CD4-positive, alpha-beta T cell treated with Interferon gamma for 1 hour (primary cell): ENCODE data around the gene ASTN2.

ENCODE experiments used
- DNase-seq: peaks from one replicate; pipeline ENCODE4 v3.0.0-alpha.2; 2020

Gene ASTN2

DNA sequence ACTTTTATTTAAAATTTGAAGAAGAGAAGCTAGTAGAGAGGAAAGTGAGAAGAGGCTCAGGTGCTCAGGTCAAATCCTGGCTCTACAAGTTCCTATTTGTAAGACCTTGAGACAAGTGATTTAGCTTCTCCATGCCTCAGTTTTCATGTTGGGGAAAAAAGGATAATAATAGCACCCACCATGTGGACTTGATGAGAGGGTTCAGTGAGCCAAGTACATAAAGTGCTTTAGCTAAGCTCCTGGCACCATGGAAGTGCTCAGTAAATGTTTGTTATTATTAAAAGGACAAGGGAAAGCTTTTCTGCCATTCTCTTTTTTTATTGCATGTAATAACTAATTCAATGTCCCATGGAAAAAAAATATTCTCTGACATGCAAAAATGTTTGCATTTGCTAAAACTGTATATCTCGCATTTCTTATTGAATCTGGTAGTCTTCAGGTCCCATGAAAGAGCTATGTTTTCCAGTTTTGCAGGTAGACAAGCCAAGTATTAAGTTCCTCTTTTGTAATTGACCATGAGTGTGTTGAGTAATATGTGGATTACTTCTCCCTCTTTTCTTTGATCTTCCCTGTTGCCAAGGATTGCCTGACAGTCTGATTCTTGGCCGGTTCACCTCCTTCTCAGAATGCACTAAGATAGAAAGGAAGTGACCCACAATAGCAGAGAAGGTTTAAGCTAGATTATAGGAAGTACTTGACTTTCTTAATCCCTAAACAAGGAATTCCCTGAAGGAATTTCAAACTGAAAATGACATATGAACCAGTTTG, 773.4 kb downstream of the ASTN2 start:
- DNase-seq, result no peak

DNA sequence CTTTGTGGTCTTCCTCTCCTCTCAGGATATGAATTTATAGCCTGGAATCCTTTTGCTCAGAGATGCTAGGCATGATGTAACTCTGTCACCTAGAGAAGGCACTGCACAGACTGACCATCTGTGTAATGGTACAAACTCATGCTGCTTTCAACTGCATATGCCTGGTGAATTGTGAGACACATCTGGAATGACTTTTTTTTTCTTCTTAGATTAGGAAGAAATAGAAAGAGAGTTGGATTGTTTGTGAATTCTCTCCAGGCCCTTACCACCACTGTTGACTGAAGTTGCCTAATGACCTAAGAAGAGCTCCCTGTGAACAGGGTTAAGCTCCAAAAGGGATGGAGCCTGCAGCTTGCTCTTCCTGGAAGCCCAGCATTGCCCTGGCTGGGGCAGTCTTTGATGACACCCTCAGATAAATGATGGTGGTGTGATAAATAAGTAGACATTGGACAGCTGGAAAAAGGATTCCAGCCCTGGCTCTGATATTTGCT, 775.6 kb downstream of the ASTN2 start:
- DNase-seq, result no peak

DNA sequence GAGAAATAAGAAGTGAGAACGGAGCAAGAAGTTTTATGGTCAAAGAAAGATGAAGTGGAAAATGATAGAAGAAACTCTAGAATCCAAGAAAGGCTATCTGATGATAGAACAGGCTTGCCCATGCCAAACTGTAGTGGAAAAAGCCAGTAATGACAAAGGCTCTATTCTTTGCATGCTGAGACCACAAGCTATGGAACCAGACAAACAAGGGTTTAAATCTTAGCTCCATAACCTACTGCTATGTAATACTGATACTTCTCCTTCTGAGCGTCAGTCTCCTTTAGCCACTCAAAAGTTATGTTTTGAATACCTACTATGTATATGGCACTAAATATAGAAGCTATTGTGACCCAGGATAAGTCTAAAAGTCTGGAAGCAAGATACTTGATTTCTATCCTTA, 778.9 kb downstream of the ASTN2 start:
- DNase-seq, result no peak

DNA sequence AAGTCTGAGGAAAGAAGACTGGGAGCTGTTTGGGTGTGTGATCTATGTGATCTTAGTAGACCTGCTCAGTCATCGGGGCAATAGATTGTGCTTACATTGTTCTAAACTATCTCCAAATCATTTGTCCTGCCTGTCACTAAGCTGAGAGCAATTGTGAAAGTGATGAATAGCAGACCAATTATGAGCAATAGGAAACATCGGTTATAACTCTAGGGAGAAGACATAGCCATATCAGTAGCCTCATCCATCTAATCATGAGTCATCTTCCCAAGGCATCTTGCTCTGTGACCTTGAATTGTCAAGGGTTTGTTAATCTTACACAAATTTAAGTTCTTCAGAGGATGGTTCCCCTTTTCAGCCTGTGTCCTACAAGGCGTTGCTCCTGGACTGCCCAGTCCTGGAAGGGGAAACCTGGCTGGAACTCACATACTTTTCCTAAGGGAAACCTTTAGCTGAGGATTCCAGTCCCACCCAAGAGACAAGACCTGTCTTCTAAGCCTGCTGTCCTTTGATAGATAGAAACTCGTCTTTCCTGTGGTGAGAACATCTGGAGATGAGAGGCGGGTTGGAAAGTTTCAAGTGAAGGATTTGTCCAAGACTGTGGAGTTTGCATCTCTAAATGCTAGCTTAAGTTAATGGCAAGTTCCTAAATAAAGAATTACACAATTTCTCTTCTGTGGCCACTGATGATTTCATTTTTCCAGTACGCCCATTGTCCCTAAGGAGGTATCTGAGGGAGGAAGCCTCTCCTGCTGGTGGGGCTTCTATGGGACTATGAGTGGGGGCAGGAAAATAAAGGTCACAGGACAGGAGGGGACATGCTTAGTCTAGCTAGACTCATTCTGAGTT, 781.6 kb downstream of the ASTN2 start:
- no peak for DNase-seq

DNA sequence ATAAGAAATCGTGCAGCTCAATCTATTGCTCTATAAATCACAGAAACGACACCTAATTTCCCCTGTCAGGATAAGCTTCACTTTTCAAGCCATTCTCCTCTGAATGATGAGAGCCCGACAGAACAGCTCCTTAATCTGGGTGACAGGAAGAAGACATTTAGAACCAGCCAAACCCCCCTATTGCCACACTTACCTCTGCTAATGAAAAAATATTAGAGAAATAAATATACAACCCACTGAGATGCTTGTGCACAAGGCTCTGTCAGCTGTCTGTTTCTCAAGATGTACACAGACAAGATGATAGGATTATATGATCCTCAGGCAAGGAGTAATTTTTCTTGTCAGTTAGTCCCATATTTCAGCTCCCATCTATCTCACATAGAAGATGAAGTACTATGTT, 785.2 kb downstream of the ASTN2 start:
- DNase-seq, result no peak

DNA sequence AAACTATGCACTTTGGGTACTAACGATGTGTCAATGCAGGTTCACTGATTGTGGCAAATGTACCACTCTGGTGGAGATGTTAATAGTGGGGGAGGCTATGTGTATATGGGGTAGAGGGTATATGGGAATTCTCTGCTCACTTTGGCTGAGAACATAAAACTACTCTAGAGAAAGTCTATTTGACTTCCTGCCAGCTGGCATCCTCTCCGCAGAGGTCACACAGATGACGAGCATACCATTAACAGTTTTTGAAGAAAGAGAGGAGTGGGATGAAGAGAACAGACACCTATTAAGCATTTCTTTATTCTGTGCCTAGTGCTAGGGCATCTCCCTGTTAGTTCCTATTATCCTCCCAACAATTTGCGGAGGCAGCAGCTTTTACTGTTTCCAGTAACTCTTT, 786.1 kb downstream of the ASTN2 start:
- DNase-seq, result no peak

DNA sequence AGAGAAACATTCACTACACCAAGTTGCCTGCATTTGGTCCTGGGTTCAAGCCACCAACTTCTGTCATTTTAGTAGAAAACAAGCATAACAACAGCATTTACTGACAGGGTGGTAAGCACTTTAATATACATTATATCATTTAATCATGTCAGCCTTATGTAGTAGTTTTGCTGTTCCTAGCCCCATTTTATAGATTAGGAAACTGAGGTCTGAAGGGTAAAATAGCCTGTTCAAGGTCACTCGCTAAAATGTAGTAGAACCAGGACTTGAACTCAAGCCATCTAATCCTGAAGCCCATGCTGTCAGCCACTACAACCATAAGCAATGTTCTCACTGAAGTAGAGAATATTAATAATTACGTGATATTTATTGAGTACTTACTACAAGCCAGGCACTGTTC, 787.4 kb downstream of the ASTN2 start:
- no peak for DNase-seq

DNA sequence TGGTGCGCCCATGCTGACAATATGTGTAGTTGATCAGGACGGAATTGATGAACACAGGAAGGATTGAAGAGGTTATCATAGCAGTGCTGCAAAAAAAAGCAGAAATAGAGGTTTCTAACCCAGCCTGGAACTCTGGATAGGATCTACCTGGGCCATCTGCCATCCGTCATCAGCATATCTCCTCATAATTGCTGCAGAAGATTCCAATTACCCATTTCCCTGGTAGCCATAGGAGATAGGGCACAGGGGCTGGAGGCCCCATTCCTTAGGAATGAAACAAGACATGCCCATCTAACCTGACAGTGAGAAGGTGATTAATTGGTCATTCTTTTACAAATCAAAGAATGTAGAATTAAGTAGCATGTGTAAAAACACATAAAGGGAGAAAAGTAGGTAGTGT, 788.1 kb downstream of the ASTN2 start:
- no peak for DNase-seq

DNA sequence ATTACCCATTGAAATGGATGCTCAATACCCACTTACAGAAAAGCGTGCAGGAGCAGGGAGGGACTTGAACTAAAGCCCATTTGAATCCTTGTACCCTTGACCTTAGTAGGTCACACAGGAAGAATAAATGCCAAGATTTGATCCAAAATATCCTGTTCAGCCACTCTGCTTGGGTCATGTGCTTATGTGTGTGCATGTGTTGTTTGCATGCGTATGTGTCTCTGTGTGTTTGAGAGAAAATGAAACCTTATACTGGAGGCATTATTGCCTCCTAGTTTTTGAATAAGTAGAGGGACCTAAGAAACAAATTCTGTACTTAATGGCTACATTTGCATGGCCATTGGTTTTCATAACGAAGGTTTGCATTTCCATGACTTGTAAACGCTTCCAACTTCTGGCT, 791.1 kb downstream of the ASTN2 start:
- DNase-seq, result no peak

DNA sequence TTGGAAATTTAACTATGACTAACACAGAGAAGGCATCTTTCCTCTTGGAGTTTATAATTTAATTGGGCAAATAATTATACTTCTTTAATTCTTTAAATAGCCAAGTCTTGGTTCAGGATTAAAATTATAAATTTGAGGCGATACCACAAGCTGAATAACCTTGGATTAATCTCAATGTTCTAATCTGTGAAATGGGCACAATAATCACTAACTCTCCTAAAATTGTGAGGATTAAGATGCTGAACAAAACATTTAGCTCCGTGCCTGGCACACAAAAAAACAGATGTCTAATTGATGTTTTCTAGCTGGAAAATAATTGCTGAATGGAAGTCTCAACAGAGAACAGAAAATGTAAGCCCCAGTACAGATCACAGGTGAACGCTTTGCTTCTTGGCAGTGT, 797.5 kb downstream of the ASTN2 start:
- no peak for DNase-seq

DNA sequence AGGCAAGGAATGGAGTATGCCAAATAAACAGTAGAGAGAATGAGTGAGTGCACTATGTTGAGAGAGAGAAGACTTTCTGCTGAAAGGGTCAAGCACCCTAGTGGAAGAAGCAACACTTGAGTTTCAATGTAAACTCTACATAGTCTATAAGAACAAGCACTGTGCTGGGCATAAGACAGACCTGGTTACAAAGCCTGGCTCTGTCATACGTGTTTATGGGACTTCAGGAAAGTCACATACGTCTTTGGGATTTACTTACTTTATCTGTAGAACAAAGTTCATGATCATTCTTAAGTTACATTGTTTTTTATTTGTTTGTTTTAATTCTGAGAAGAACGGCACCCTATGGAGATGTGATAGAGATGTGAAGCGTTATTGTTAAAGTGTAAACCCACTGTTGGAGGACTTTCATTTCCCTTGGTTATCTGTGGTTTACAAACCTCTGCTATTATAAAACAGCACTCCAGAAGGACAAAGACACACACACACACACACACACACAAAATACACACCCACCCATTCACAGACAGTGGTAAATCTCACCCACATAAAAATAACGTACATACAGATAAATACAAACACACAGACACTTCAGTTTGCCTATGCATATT, 798.4 kb downstream of the ASTN2 start:
- DNase-seq, result no peak

DNA sequence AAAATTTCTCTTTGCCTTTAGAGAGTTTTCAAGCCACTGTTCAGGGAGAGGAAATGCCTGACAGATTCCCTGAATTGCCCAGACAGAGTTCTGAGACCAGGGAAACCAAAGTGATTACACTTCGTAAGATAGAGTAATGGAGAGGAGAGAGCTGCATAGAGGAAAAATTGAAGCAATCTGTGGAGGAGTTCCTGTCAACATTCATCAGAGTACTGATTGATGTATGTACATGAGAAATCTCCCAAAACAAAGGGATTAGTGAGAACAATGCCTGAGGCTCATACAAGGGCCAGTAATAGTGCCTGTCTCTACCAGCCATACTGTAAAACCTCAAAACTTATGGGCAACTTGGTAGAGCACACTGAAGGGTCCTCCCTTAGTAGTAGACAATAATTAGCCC, 806.8 kb downstream of the ASTN2 start:
- DNase-seq, result no peak

DNA sequence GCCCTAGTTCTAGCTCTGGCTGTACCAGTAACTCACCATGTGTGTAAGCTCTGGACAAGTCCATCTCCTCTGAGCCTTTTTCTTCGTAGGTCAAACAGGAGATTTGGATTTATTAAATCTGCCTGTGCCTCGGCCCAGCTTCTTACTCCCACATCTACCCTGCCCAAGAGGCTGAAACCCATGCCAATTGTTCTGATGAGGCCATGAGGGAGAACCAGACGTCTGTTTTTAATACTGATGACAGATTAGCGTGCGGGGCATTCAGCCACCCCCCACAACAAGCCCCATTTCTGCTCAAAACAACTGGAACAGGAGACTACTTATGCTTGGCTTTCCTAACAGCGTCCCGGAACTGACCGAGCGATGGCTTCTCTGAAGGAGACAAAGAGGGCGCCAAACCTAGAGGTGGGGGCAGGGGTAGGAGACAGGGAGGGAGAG, 808.9 kb downstream of the ASTN2 start:
- no peak for DNase-seq

DNA sequence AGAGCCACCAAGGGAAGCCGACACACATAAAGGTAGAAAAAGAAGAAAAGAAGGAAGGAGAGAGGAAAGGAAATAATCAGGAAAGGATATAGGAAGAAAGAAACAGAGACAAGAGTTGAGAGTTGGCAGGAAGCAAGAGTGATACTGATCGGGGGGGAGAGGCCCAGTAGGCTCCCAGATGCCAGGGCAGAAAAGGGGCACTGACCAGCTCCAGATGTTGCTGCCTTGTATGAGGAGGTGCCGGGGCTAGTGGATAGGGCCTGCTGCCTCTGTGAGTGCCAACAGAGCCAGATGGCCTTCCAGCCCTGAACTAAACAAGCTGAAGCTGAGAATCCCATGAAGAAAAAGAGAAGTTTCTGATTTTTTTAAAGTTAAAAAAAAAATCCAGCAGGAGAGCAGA, 809.8 kb downstream of the ASTN2 start:
- no peak for DNase-seq

DNA sequence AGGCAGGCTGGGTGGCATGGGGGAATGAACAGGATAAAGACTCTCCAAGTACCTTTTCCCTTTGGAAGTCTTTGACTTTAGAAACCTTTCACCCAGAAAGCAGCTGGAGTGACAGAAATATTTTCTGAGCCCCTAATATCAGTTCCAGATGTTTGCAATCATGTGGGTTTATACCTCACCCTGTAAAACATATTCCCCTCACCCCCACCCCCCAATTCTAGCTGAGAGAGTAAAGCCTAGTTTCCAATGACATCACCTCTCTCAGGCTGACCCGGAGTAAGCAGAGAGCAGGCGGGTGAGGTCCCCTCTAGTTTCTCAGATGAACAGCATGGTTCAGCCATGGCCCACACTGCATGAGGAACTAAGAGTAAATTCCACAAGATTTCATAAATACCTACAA, 810.6 kb downstream of the ASTN2 start:
- DNase-seq, result no peak

DNA sequence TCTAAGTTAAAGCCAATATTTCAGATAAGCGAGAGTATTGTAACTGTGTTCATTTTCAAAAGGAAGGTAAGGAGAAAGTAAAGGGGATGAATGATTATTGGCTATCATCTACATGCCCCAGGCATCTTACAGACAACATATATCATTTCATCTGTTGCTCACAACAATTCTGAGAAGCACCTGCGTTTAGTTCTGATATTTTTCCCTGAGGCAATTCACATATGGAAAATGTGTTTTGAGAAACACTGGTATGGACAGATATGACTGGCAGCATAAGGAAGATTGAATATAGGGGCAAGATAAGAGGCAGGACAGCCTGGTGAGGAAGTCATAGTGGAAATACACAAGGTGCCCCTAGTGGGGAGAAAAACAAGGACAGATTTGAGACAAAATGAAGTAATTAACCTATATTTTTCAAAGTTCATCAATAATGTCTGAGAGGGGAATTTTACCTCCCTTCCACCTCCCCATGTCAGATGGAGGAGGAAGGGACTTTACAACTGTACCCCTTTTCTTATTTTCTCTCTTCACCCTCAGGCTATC, 815.4 kb downstream of the ASTN2 start:
- DNase-seq, result no peak

DNA sequence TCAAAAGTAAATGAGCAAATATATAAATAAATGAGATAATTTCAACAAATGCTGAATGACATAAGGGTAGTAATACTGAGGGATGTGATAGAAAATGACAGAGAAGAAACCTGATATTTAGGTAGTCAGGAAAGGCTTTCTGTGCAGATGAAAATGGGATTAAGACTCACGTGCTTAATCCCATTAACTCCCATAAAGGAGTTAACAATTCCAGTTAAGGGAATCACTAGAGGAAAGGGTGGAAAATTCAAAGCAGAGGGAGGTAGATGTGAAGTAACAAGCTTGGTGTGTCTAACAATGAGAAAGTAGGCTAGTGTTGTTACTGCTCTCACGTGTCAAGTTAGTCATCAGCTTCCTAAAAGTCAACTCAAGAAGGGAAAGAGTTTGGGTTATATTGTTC, 818.2 kb downstream of the ASTN2 start:
- no peak for DNase-seq

DNA sequence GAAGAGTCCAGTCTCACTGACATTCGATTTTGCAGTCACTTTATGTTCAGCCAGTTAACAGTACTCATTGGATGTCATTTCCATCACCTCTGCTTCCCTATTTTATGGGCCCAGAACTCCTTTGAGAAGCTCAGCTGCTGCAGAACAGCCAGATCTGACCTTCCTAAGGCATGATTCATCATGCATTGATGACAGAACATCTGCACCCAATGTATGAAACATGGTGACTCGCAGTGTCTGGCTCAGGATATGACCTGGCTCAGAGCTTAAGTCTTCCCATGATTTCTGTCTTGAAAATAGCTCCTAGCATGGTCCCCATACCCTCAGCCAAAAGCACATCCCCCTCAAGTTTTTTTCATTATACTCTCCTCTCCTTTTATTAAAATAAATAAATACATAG, 820.3 kb downstream of the ASTN2 start:
- DNase-seq, result no peak

DNA sequence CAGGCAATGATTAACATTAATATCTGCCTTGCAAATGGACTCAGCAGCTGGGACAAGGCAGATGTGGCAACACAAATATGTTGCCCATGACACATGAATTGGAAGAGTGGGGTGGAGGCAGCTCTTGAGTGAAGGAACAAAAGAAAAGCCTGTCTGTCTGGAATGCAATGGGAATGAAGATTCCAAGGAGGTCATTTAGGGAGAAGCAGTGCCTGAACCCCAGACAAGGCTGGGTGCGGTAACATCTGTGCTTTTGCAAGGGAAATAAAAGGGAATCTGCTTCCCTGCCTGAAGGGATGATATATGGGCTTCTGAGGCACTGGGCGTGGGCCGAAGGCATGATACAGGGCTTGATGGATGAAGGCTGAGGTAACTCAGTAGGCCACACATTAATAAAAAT, 821.9 kb downstream of the ASTN2 start:
- no peak for DNase-seq

DNA sequence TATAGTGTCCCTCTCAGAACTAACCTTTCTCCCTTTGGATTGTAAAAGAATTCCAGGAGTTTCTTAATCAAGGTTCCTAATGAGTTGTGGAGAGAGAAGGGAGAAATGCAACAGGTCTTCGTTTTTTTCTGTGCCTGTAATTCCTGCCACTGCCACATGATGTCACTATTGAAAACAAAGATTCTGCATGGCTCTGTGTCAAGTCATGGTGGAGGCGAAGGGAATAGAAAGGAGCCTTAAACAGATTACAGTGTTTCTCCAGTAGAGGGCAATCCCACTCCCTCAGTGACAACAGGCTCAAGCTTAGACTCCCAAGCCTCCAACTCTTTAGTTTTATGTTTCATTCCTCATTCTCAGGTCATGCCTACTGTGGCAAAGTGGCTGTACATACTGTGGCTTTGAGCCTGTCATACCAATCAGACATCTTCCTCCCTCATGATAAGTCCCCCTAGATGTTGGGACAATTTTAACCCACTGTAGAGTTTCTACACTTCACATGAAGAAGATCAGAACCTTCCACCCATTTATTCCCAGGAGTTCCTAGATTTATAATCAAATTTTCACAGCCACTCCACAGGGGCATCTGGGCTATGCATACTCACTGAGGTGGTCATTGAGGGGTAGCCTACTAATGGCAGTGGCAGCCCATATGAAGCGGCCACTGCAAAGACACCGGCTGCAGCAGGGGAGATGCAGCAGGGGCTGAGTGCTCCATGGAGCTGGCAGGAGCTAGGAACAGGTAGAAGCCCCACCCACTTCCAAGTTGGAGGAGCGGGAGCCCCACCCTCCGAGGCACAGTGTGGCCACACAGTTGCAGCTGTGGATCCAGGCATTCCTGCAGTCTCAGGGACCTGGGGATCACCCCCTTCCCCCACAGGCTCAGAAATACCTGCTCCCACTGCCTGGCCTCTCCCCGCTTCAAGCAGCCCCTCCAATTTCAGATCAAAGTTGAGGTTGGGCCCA, 825.2 kb downstream of the ASTN2 start:
- DNase-seq, result no peak

DNA sequence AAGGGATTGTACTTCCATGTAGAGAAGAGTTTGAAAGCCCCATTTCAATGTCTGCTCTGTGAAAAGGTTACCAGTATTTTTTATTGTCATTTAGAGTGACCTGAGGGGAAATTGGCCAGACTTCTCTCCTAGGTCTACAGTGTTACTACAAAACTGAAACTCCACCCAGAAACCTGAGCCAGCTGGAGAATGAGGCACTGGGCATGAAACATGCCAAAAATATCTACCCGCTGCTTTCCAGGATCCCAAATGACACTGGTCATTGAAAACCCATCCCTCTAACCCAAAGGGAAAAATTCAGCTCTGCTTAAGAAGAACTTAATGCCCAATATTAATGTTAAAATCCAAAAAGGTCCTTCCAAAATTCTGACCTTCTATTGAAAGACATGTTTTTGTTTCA, 826.9 kb downstream of the ASTN2 start:
- DNase-seq, result no peak

DNA sequence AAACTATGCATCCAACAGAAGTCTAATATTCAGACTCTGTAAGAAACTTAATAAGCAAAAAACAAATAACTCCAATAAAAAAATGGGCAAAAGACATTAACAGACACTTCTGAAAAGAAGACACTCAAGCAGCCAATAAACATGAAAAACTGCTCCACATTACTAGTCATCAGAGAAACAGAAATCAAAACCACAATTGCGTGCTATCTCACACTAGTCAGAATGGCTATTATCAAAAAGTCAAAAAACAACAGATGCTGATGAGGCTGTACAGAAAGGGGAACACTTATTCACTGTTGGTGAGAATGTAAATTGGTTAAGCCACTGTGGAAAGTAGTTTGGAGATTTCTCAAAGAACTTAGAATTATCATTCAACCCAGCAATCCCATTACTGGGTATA, 829.0 kb downstream of the ASTN2 start:
- no peak for DNase-seq
